H1 (cell line): ENCODE measurements around the gene TRIM44.

Source experiments
- BRCA1 ChIP-seq: IDR thresholded peaks from 2 replicates; pipeline ENCODE4 v1.6.1; 2012; ENCODE audit warnings: low read depth, low read length, improper control_type of control experiment
- CTCF ChIP-seq, 3 experiments: IDR thresholded peaks; 1 replicate in 2 of 3; 2 replicates in 1 of 3; pipeline versions ENCODE4 v1.5.1 to v1.6.1; 2011; ENCODE audit warnings: low read length in 3 of 3, mild to moderate bottlenecking in 3 of 3, inconsistent platforms in 2 of 3, low read depth in 1 of 3, moderate library complexity in 1 of 3; ENCODE audit not compliant: insufficient read depth in 1 of 3; ENCODE audit errors: control extremely low read depth in 1 of 3
- EP300 ChIP-seq, 2 experiments: IDR thresholded peaks; 1 replicate in 1 of 2; 2 replicates in 1 of 2; pipeline ENCODE4 v1.6.1; 2011 to 2012; ENCODE audit warnings: low read depth in 2 of 2, low read length in 2 of 2, mild to moderate bottlenecking in 2 of 2, borderline replicate concordance in 1 of 2, inconsistent platforms in 1 of 2, moderate library complexity in 1 of 2
- EZH2 ChIP-seq: fragments of 200-600 bp; sonication (generic); IDR thresholded peaks from 2 replicates; pipeline ENCODE4 v1.7.1; 2012; ENCODE audit warnings: low read depth, mild to moderate bottlenecking, moderate library complexity, low read length, inconsistent platforms; ENCODE audit not compliant: severe bottlenecking
- GABPA ChIP-seq: IDR thresholded peaks from 2 replicates; pipeline ENCODE4 v1.6.1; 2011; ENCODE audit warnings: mild to moderate bottlenecking, low read length, moderate library complexity, borderline replicate concordance; ENCODE audit not compliant: insufficient read depth
- GTF2F1 ChIP-seq: IDR thresholded peaks from 2 replicates; pipeline ENCODE4 v1.6.1; 2012; ENCODE audit warnings: low read depth, low read length, improper control_type of control experiment, borderline replicate concordance
- MAFK ChIP-seq: IDR thresholded peaks from 2 replicates; pipeline ENCODE4 v1.6.1; 2012; ENCODE audit warnings: low read depth, mild to moderate bottlenecking, improper control_type of control experiment, low read length
- POLR2A ChIP-seq, 2 experiments: IDR thresholded peaks; 1 replicate in 1 of 2; 2 replicates in 1 of 2; pipeline ENCODE4 v1.6.1; 2011; ENCODE audit warnings: low read depth in 2 of 2, low read length in 2 of 2, mild to moderate bottlenecking in 2 of 2; ENCODE audit errors: control extremely low read depth in 1 of 2
- POLR2AphosphoS5 ChIP-seq: IDR thresholded peaks from 2 replicates; pipeline ENCODE4 v1.6.1; 2011; ENCODE audit warnings: low read depth, low read length
- RBBP5 ChIP-seq: IDR thresholded peaks from 2 replicates; pipeline ENCODE4 v1.7.1; 2012; ENCODE audit warnings: low read depth, mild to moderate bottlenecking, inconsistent platforms, low read length, moderate library complexity, borderline replicate concordance
- SIN3A ChIP-seq, 2 experiments: IDR thresholded peaks in 1 of 2; conservative IDR thresholded peaks in 1 of 2; 2 replicates each; pipeline ENCODE4 v1.6.1; 2011 to 2012; ENCODE audit warnings: low read length in 2 of 2, improper control_type of control experiment in 1 of 2, low read depth in 1 of 2, mild to moderate bottlenecking in 1 of 2
- USF2 ChIP-seq: IDR thresholded peaks from 2 replicates; pipeline ENCODE4 v1.6.1; 2011; ENCODE audit warnings: low read length, improper control_type of control experiment
- YY1 ChIP-seq: IDR thresholded peaks from 2 replicates; pipeline ENCODE4 v1.6.1; 2011; ENCODE audit warnings: low read depth, mild to moderate bottlenecking, low read length
- TF ChIP-seq, protein P1 (sequence below): IDR thresholded peaks from 2 replicates; pipeline ENCODE4 v1.6.1; 2012; ENCODE audit warnings: inconsistent platforms

DNA sequence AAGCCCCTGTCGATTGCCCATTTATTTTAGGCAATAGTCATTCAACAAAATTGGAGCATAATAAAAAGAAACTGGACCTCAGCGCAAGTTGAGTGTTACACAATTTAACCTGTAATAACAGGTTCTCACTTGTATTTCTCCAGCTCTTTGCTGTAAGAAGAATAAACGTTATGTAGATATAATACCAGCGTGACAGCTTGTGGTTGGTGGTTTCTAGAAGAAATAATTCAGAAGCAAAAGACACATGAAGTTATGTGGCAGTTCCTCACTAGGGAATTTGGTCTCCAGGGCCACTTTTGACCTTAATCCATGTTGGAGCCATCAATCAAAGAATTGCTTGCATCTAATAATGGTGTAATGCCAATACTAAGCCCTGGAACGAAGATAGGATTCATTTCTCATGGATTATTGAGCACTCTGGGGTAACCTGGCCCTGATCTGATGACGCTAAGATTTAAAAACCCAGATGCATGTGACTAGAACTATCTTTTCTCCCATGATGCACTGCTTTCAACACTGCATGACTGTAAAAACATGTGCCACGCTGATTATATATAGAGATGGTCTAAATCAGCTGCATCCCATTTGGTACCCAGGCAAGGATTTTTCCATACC is 151.6 kb downstream of the TRIM44 start:
- TF ChIP-seq CTCF (IDR thresholded peaks at IDR 0.05; ENCODE audit: control extremely low read depth in 1 of 3, insufficient read depth in 1 of 3, low read depth in 1 of 3, low read length in 3 of 3) (no peak), BRCA1 (no peak), RBBP5 (no peak), MAFK (no peak), EZH2 (no peak), GTF2F1 (no peak), YY1 (no peak), POLR2A (IDR thresholded peaks at IDR 0.05; ENCODE audit: control extremely low read depth in 1 of 2, low read depth in 2 of 2, low read length in 2 of 2) (no peak), POLR2AphosphoS5 (no peak), USF2 (no peak), EP300 (IDR thresholded peaks at IDR 0.05; ENCODE audit: borderline replicate concordance in 1 of 2, low read depth in 2 of 2, low read length in 2 of 2) (no peak), SIN3A (conservative IDR thresholded peaks at IDR 0.05 in 1 of 2, IDR thresholded peaks at IDR 0.05 in 1 of 2; ENCODE audit: low read depth in 1 of 2, low read length in 2 of 2) (no peak), GABPA (no peak)
- TF ChIP-seq, protein P1, sequence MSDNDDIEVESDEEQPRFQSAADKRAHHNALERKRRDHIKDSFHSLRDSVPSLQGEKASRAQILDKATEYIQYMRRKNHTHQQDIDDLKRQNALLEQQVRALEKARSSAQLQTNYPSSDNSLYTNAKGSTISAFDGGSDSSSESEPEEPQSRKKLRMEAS = no peak
